GM19193 (cell line): Measurements from ENCODE around the gene STXBP2.

Experiments
- POLR2A ChIP-seq: IDR thresholded peaks from 4 replicates; pipeline ENCODE4 v1.6.1; 2011; ENCODE audit not compliant: insufficient read depth, insufficient read length; ENCODE audit errors: extremely low read depth

Gene STXBP2

GRCh38 chr19:7690779-7691258, 53.9 kb downstream of the STXBP2 start:
- no peak for TF ChIP-seq POLR2A

GRCh38 chr19:7691497-7691896, 54.6 kb downstream of the STXBP2 start:
- TF ChIP-seq POLR2A, result no peak

GRCh38 chr19:7692417-7693088, 55.6 kb downstream of the STXBP2 start:
- no peak for TF ChIP-seq POLR2A

- no peak for TF ChIP-seq POLR2A
These were observed 57.6 kb downstream of the STXBP2 start for GRCh38 chr19:7694499-7694898.
